Thyroid gland (tissue), 4 donors: ENCODE measurements around the gene C3AR1.

Experiments used
- CTCF ChIP-seq, 6 experiments: fragments of 200-600 bp in 3 of 6; fragments of 450-650 bp in 3 of 6; sonication (generic) in 3 of 6; IDR thresholded peaks; one replicate each; pipeline ENCODE4 v1.5.1; 2016 to 2019; ENCODE audit warnings: antibody characterized with exemption in 6 of 6, mild to moderate bottlenecking in 2 of 6, inconsistent platforms in 1 of 6, moderate library complexity in 1 of 6
- POLR2A ChIP-seq, 2 donors: fragments of 450-650 bp; IDR thresholded peaks; one replicate each; pipeline ENCODE4 v1.6.1; 2017; ENCODE audit warnings: antibody characterized with exemption in 2 of 2, mild to moderate bottlenecking in 2 of 2, moderate library complexity in 1 of 2

- no peak for TF ChIP-seq POLR2A (IDR thresholded peaks at IDR 0.05)
- no peak for TF ChIP-seq CTCF (IDR thresholded peaks at IDR 0.05)
These were observed 54.8 kb downstream of the C3AR1 start for GRCh38 chr12:8011331-8011730.
